Endothelial cell of hepatic sinusoid (primary cell): Measurements from ENCODE around the gene TNFRSF1A.

ENCODE experiments used
- in situ Hi-C: cut with HindIII; loops from 2 replicates; pipeline ENCODE4 v1.10.0; 2017; ENCODE audit warnings: low sequenced_read_pairs

TNFRSF1A gene

GRCh38 chr12:6341417-6342139 lies at the start of gene TNFRSF1A:
TNFRSF1A (minus strand) TSS chr12:6342076; CDS start chr12:6341814, 262 bp downstream.
- in situ Hi-C loops, result no loop called here

DNA sequence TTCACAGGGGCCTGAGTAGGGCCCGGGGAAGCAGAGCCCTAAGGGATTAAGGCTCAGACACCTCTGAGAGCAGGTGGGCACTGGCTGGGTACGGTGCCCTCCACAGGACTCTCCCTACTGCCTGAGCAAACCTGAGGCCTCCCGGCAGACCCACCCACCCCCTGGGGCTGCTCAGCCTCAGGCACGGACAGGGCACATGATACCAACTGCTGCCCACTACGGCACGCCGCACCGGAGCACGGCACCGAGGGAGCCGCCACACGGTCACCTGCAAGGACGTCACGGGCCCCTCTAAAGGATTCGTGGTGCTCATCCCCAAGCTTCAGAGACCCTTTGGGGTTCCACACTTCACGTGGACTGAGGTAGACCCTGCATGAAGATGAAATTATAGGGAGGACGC lies 49.1 kb upstream of the TNFRSF1A start:
- in situ Hi-C loops, result loop anchor here (5.0 kb wide), 2 partner anchors 56 to 69 kb away; no protein-coding TSS in a partner anchor

- in situ Hi-C loops, result loop anchor here (5.0 kb wide), 2 partner anchors 57 to 68 kb away; no protein-coding TSS in a partner anchor
Measured at GRCh38 chr12:6390084-6390799, 48.4 kb upstream of the TNFRSF1A start.

- in situ Hi-C loops, result no loop called here
Measured at GRCh38 chr12:6387541-6387940, 45.7 kb upstream of the TNFRSF1A start.

GRCh38 chr12:6386491-6386890 lies 44.6 kb upstream of the TNFRSF1A start:
- in situ Hi-C loops, result no loop called here

- in situ Hi-C loops, result no loop called here
Measured at GRCh38 chr12:6386038-6386437, 44.2 kb upstream of the TNFRSF1A start.

GRCh38 chr12:6384499-6385436 lies 42.9 kb upstream of the TNFRSF1A start:
- in situ Hi-C loops, result no loop called here

DNA sequence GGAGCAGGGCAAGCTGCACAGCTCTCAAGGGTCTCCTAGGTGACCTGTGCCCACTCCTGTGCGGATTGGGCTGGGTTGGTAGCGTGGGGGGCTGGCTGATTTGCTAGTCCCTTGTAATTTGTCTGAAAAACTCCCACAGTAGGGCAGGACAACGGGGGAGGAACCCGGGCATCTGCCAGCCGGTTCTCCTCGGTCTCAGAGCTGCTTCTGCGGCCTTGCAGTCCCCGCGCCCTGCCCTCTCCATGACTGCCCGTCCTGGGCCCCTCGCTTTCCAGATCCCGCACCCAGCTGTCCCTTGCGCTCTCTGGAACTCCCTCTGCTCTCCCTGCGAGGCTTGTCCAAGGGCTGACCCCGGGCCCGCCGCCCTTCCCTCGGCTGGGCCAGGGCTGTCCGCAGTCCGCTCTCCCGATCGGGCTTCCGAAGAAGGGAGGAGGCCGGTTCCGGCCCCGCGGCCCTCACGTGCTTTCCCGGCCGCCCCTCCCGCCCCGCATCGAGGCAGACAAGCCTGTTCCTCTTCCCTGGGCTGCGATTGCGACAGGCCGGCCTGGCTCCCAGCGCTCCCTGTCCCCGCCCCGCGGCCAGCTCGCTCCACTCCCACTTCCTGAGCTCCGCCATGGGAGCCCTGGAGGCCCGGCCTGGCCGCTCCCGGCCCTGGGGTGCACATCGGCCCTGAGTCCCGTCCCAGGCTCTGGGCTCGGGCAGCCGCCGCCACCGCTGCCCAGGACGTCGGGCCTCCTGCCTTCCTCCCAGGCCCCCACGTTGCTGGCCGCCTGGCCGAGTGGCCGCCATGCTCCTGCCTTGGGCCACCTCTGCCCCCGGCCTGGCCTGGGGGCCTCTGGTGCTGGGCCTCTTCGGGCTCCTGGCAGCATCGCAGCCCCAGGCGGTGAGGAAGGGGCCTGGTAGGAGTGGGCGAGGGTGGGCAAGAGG lies 42.0 kb upstream of the TNFRSF1A start, which contains the start of gene LTBR:
Gene LTBR (plus strand): TSS at position 591 of the 927 bp plus-strand sequence. CDS start 197 bp downstream, at position 788.
- in situ Hi-C loops, result no loop called here

- in situ Hi-C loops, result no loop called here
Measured at GRCh38 chr12:6382982-6383381, 41.1 kb upstream of the TNFRSF1A start.

GRCh38 chr12:6382371-6382770 lies 40.5 kb upstream of the TNFRSF1A start:
- in situ Hi-C loops, result no loop called here

- in situ Hi-C loops, result no loop called here
Measured at GRCh38 chr12:6380141-6381121, 38.6 kb upstream of the TNFRSF1A start.

DNA sequence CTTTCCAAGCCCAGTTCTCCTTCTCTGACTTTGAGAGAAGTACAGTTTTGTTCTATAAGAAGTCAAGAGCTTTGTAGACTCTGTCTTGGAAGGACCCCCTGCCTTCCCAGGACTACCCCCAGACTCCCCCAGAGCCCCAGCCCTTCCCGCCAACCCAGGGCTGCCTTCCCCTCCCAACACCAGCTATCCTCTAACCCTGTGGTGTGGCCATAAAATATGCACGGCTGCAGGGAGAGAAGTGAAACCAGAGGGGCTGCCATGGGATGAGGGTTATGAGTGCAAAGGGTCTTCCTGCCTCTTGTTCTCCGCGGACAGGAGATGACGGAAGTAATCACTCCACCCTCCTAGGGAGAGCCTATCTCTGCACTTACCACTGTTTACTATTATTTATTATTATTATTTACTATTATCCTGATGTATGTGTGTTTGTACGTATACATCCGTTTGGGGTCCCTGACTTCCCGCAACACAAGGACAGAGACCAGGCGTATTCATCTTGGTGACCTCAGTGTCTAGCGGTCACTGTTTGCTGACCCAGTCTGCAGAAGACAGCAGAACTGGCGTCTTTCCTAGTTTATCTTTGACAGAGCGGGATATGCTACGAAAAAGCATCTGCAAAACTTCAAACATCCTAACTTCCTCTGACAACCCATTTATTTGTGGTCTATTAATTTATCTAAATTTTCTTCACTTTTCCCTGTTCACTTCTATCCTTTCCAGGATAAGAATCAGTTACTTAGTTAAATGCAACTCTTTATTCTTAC lies 37.0 kb upstream of the TNFRSF1A start:
- in situ Hi-C loops, result no loop called here

DNA sequence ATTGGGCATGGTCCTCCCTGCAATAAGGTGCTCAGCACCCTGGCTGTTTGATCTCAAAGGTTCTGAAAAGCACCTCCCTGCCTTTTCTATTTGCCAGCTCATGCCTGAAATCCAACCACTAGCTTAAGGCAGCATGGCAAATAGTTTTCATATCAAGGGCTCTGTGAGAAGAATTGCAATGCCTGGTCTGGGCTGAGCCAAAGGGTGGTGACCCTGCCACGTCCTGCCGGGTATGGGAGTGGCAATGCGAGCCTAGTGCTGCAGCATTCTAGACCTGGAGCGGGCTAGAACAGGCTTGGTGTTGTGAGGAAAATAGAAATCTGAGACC lies 35.8 kb upstream of the TNFRSF1A start:
- in situ Hi-C loops, result no loop called here

DNA sequence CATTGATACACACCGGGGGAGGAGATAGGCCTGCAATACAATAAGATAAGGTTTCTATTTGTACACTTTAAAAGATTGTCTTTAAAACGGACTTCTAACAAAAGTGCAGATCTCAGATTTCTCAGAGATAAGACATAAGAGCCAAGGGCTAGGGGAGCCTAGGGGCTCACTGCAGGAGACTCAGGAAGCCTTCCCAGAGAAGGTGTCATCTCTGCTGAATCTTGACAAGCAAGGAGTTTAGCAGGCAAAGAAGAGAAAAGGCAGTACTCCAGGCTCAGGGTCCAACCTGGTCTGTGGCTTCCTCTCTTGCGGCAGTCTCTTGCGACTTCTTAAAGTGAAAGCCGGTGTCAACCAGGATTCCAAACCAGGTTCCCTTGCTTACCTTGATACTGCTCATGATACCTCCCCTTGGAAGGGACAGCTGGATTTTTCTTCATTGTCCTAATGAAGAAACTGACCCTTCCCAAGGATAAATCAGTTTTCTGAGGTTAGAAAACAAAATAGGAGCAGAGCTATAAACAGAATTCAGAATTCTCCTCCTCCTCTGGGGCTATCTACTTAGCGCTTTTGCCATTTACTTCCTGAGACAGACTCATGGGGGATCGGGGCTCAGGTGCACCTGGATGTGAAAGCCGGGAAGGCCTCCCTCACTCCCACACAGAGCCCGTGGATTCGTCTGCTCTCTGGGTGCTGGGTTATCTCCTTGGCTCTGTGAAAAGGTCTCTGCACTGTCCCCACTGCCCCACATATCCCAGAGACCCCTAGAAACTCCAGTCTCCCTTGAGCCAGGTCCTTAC lies 35.2 kb upstream of the TNFRSF1A start:
- in situ Hi-C loops, result no loop called here

GRCh38 chr12:6376079-6376869 lies 34.4 kb upstream of the TNFRSF1A start:
- in situ Hi-C loops, result no loop called here

DNA sequence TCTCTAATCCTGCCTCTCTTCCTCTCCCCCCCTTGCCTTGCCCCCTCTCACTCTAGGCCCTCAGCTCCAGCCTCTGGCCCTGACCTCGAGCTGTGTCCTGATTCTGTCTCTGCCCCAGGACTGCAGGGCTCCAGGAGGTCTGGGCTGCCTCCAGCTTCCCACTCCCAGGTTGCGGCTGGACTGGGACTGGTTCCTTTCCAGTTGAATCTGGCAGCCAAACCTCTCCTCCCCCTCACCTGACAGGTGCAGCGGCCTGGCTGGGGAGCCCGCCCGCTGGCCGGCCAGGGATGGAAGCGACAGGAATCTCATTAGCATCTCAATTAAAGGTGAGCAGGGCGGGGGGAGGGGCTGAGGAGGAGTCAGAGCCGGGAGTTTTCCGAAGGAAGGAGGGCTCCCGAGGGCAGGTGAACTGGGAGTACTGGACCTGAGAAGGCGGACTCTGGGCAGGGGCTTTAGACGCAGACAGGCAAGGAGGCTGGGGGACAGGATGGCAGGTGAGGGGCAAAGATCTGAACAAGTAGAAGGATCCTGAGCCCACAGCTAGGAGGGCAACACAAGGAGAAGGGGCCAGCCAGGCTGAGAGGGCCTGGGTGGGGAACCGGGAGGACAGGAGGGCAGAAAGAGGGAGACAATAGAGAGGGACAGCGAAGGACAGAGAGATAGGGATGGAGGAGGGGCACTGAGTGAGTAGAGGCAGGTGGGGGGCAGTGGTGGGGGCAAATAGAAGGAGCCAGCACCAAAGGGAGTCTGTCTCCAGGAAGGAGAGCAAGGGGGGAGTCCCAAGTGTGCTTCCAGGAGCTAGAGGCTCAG lies 33.6 kb upstream of the TNFRSF1A start, which contains the start of gene SCNN1A:
Gene SCNN1A (minus strand): TSS at position 295 of the 810 bp plus-strand sequence. CDS start 780 bp downstream, outside the sequence.
- in situ Hi-C loops, result no loop called here
